Loucy (cell line): ENCODE data around the gene CNTN5.
"Not testable (repeated sequence)": the region's sequence is repeated elsewhere in the genome, so short reads cannot be mapped to it uniquely, and the experiment has no call there.

Experiments
- CTCF ChIP-seq: fragments of 200-600 bp; sonication (generic); conservative IDR thresholded peaks from 2 replicates; pipeline ENCODE4 v1.5.1; 2014; ENCODE audit warnings: mild to moderate bottlenecking, antibody characterized with exemption, low read length
- EZH2phosphoT487 ChIP-seq: fragments of 200-600 bp; IDR thresholded peaks from 2 replicates; pipeline ENCODE4 v1.6.1; 2018; ENCODE audit warnings: antibody characterized with exemption, mild to moderate bottlenecking, moderate library complexity, borderline replicate concordance

DNA sequence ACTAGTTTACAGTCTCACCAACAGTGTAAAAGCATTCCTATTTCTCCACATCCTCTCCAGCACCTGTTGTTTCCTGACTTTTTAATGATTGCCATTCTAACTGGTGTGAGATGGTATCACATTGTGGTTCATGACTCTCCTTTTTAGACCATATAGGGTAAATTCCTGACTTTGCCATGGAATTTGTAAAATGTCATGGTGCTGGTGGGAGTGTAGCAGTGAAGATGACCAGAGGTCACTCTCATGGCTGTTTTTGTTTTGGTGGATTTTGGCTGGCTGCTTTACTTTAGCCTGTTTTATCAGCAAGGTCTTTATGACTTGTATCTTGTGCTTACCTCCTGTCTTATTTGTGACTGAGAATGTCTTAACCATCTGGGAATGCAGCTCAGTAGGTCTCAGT lies 816.0 kb downstream of the CNTN5 start:
- not testable (repeated sequence) for TF ChIP-seq EZH2phosphoT487, CTCF
